NCI-H128 (cell line): ENCODE results near the gene SURF4.
"Not testable (repeated sequence)": the region's sequence is repeated elsewhere in the genome, so short reads cannot be mapped to it uniquely, and the experiment has no call there.

Experiments
- DNase-seq: peaks from one replicate; lab custom pipeline; 2025; ENCODE audit not compliant: unreplicated experiment; lab: John Stamatoyannopoulos, UW

Gene SURF4

GRCh38 chr9:133397895-133398294 is 22.0 kb upstream of the SURF4 start:
- no peak for DNase-seq

DNA sequence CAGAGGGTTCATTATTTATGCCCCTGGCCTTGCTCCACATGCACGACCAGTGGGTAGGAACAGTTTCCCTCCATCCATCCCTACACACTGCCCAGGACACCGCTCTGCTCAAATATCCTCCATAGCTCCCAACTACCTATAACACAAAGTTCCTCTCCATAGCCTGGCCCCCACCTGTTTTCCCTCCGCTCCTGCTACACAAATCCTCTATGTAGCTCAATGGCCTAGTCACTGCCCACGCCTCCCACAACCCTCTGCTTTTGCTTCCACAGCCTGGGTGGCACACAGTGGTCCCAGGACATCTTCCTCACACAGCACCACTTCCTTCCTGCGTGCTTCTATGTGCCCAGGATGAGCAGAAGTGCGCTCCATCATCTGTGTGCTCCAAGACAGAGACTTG is 21.5 kb upstream of the SURF4 start:
- no peak for DNase-seq

DNA sequence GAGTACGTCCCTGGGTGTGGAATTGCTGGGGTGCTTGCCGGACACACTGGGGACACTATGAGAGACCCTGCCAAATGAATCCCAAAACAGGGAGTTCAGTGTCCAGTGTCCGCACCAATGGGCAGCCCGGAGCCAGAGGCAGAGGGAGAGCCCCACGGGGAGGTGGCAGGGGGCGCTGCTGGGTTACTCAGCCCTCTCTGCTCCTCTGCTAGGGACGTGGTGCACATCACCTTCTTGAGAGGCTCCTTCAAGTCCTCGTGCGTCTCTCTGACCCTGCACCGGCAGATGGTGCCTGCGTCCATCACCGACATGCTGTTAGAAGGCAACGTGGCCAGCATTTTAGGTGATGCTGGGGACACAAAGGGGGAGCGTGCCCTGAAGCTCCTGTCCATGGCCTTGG is 21.1 kb upstream of the SURF4 start:
- no peak for DNase-seq

- DNase-seq, result no peak
Measured at GRCh38 chr9:133394687-133395271, 18.9 kb upstream of the SURF4 start.

GRCh38 chr9:133393399-133393798 is 17.5 kb upstream of the SURF4 start:
- DNase-seq, result no peak

GRCh38 chr9:133392308-133392707 is 16.4 kb upstream of the SURF4 start:
- not testable (repeated sequence) for DNase-seq

GRCh38 chr9:133391449-133391848 is 15.6 kb upstream of the SURF4 start:
- DNase-seq, result not testable (repeated sequence)

DNA sequence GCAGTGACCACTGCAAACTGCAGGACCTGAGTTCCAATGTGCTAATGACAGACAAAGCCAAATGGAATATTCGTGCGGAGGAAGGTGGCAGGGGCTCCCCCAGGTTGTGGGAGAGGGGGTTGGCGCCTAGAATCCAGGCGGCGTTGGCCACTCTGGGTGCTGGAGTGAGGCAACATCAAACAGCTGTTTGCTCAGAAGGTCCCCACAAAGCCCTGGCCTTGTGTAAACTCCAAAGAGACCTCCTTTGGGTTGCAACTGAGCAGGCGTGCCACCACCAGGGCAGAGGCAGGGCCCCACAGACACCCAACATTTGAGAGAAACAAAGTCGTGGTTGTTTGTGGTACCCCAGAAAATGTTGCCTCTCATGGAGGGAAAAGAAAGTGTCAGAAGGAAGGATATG is 14.9 kb upstream of the SURF4 start:
- no peak for DNase-seq

- DNase-seq, result no peak
Measured at GRCh38 chr9:133389562-133389961, 13.7 kb upstream of the SURF4 start.

- DNase-seq, result no peak
Measured at GRCh38 chr9:133389025-133389557, 13.2 kb upstream of the SURF4 start.

GRCh38 chr9:133387680-133388079 is 11.8 kb upstream of the SURF4 start:
- no peak for DNase-seq

GRCh38 chr9:133386338-133386737 is 10.5 kb upstream of the SURF4 start:
- DNase-seq, result no peak

- DNase-seq, result no peak
Measured at GRCh38 chr9:133385452-133385851, 9.6 kb upstream of the SURF4 start.

DNA sequence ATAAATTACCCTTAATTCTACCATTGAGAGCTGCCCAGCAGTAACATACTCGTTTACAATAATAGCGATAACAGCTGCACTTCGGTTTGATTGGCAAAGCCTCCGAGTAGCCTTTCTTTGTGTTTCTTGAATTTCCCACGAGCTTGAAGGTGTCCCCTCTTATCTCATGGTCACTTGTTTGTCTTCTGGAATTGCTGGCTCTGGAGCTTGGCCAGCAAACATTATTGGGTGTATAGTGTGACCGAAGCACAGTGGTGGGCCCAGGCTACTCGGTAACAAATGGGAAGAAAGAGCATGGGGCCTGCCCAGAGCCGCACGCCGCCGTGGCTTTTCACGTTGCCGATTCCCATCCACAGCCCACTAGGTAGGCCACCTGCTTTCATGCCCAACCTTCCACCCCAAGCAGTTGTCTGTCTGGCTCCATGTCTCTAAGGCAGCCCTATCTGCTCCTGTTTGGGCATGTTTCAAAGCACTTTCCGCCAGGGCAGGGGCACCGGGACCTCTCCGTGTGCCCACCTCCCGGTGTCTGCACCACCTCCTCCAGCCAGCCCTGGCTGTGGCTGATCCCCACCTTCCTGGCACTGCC is 9.0 kb upstream of the SURF4 start:
- DNase-seq, result no peak

- no peak for DNase-seq
Measured at GRCh38 chr9:133383438-133383837, 7.6 kb upstream of the SURF4 start.

- no peak for DNase-seq
Measured at GRCh38 chr9:133382507-133383141, 6.8 kb upstream of the SURF4 start.

DNA sequence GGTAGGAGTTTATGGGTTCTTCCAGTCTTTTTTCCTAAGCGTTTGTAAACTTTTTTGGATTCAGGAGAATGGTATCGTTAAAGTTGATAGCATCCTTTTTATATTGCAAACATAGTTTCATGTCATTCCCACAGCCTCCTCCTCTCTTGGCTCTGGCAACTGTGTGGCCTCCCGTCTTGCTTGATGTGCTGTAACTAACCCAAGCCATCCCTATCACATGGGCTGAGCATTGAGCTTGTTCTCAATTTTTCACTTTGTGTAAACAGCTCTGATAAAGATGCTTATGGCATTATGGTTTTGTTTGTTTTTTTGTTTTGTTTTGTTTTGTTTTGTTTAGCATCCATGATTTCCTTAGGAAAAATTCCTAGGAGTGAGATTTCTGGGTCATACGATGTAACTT is 4.9 kb upstream of the SURF4 start:
- no peak for DNase-seq

DNA sequence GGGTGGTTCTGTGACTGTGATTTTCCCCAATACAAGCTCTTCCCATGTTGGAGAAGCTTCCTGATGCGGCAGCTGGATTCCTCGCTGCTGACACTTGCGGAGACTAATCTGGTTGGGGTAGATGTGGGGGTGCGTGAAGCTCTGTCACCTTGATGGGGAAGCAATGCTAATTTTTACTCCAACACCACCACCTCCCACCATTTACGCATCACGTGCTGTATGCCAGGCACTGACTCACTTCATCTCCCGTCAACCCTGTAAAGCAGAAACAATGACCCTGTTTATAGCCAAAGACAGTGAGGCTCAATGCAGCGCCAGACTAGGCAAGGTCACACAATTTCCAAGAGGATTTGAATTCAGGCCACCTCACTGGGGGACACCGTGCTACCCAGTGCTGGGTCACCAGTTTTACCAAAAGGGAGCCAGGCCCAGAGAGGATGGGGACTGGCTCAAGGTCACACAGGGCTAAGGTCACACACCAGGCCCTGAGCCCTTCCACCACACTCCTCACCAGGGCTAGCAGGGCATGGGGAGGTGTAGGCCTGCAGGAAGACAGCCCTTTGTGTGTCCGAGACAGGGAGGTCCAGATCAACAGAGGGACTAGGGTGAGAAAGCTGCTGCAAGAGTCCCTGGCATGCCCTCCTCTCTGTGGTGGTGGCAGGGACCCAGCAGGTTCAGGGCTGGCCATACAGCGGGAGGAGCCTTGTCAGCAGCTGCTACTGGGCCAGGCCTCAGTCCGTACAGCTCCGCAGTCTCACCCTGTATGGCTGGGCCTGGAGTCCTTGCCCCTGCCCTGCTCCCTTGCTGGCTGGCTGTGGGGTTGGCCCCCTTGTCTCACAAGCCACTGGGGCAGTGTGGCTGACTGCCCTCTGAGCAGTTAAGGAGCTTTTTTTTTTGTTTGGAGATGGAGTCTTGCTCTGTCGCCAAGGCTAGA is 3.6 kb upstream of the SURF4 start:
- no peak for DNase-seq

- DNase-seq, result no peak
Measured at GRCh38 chr9:133378408-133378962, 2.6 kb upstream of the SURF4 start.

DNA sequence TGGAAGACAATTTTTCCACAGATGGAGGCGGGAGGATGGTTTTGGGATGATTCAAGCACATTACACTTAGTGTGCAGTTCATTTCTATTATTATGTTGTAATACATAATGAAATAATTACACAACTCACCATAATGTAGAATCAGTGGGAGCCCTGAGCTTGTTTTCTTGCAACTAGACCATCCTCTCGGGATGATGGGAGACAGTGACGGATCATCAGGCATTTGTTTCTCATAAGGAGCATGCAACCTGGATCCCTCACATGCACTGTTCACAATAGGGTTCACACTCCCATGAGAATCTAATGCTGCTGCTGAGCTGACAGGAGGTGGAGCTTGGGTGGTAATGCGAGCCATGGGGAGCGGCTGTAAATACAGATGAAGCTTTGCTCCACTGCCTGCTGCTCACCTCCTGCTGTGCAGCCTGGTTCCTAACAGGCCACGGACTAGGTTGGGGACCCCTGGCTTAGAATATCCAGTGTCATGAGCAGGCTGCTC is 1.9 kb upstream of the SURF4 start:
- DNase-seq, result no peak

GRCh38 chr9:133377280-133377679 is 1.4 kb upstream of the SURF4 start:
- DNase-seq, result not testable (repeated sequence)
